ENCODE measurements around the gene PSMB10.
"Not testable (repeated sequence)": the region's sequence is repeated elsewhere in the genome, so short reads cannot be mapped to it uniquely, and the experiment has no call there.

PSMB10 gene

GRCh38 chr16:67972285-67972684 lies 35.6 kb upstream of the PSMB10 start:
- DNase-seq; H3K18ac ChIP-seq (ENCODE audit: low read depth in 1 of 2, low read length in 2 of 2); H3K4me1 ChIP-seq (ENCODE audit: control insufficient read depth, insufficient read depth, low read depth, low read length); H3K4me2 ChIP-seq (ENCODE audit: low read length, poor library complexity, severe bottlenecking); H3K27ac ChIP-seq (ENCODE audit: low read length, poor library complexity, severe bottlenecking); H3K79me1 ChIP-seq (replicated peaks; ENCODE audit: low read length, poor library complexity, severe bottlenecking); H4K91ac ChIP-seq (ENCODE audit: low read length); H3K23ac ChIP-seq (ENCODE audit: low read length in 2 of 2); H3K4me3 ChIP-seq (ENCODE audit: insufficient read depth in 1 of 2, low read depth in 1 of 2, low read length in 2 of 2); H3K14ac ChIP-seq (ENCODE audit: low read length in 2 of 2); H2AK5ac ChIP-seq (ENCODE audit: low read length, severe bottlenecking); H2BK5ac ChIP-seq (ENCODE audit: low read depth, low read length, poor library complexity, severe bottlenecking); H3K36me3 ChIP-seq (ENCODE audit: control insufficient read depth in 1 of 2, insufficient read depth in 2 of 2, low read depth in 1 of 2, low read length in 2 of 2); H2BK12ac ChIP-seq (ENCODE audit: low read length in 2 of 2); H2AFZ ChIP-seq (ENCODE audit: low read depth, low read length); H3K9me3 ChIP-seq (ENCODE audit: control insufficient read depth, low read length); H3K4ac ChIP-seq (ENCODE audit: low read depth in 1 of 2, low read length in 2 of 2); H3K9ac ChIP-seq (ENCODE audit: low read length); H2BK15ac ChIP-seq (ENCODE audit: low read depth, poor library complexity, severe bottlenecking); H4K8ac ChIP-seq (ENCODE audit: low read length); H2BK120ac ChIP-seq (ENCODE audit: low read depth, low read length): not testable (repeated sequence)
- H3K27me3 ChIP-seq (ENCODE audit: control insufficient read depth in 1 of 2, insufficient read depth in 1 of 2, low read length in 2 of 2), result peaks cover 17 to 21% of the 10 kb centered on the region in 2 experiments
- 98% methylated on average over 6 of the region's 7 CpGs for WGBS

- Histone ChIP-seq H3K4me3 (ENCODE audit: insufficient read depth in 1 of 2, low read depth in 1 of 2, low read length in 2 of 2) (no peak overlapping the region), H2BK15ac (ENCODE audit: low read depth, poor library complexity, severe bottlenecking) (no peak overlapping the region), H3K23ac (ENCODE audit: low read length in 2 of 2) (no peak overlapping the region), H3K79me1 (replicated peaks; ENCODE audit: low read length, poor library complexity, severe bottlenecking) (no peaks in the 10 kb centered on the region), H3K9me3 (ENCODE audit: control insufficient read depth, low read length) (no peaks in the 10 kb centered on the region), H2BK12ac (ENCODE audit: low read length in 2 of 2) (no peak overlapping the region), H3K9ac (ENCODE audit: low read length) (no peak overlapping the region), H3K36me3 (ENCODE audit: control insufficient read depth in 1 of 2, insufficient read depth in 2 of 2, low read depth in 1 of 2, low read length in 2 of 2) (peaks cover 0 to 4% of the 10 kb centered on the region in 2 experiments), H3K27ac (ENCODE audit: low read length, poor library complexity, severe bottlenecking) (no peak overlapping the region), H3K18ac (ENCODE audit: low read depth in 1 of 2, low read length in 2 of 2) (no peak overlapping the region), H3K27me3 (ENCODE audit: control insufficient read depth in 1 of 2, insufficient read depth in 1 of 2, low read length in 2 of 2) (peaks cover 6 to 9% of the 10 kb centered on the region in 2 experiments), H4K8ac (ENCODE audit: low read length) (no peak overlapping the region), H3K4me1 (ENCODE audit: control insufficient read depth, insufficient read depth, low read depth, low read length) (peaks cover 18% of the 10 kb centered on the region), H4K91ac (ENCODE audit: low read length) (no peak overlapping the region), H2AK5ac (ENCODE audit: low read length, severe bottlenecking) (no peak overlapping the region), H3K14ac (ENCODE audit: low read length in 2 of 2) (no peak overlapping the region), H2BK5ac (ENCODE audit: low read depth, low read length, poor library complexity, severe bottlenecking) (no peak overlapping the region), H2AFZ (ENCODE audit: low read depth, low read length) (no peak overlapping the region), H3K4me2 (ENCODE audit: low read length, poor library complexity, severe bottlenecking) (no peak overlapping the region), H2BK120ac (ENCODE audit: low read depth, low read length) (no peak overlapping the region), H3K4ac (ENCODE audit: low read depth in 1 of 2, low read length in 2 of 2) (no peak overlapping the region)
- no peak for DNase-seq
- 97% methylated on average over 7 of the region's 9 CpGs for WGBS
These were observed 34.5 kb upstream of the PSMB10 start for GRCh38 chr16:67971111-67971510.

- no peak overlapping the region for H3K23ac ChIP-seq (ENCODE audit: low read length in 2 of 2)
- H3K9me3 ChIP-seq (ENCODE audit: control insufficient read depth, low read length), result no peaks in the 10 kb centered on the region
- peak overlapping the region; percentile 84 for H4K91ac ChIP-seq (ENCODE audit: low read length)
- H3K79me1 ChIP-seq (replicated peaks; ENCODE audit: low read length, poor library complexity, severe bottlenecking), result peaks cover 4% of the 10 kb centered on the region
- H3K27me3 ChIP-seq (ENCODE audit: control insufficient read depth in 1 of 2, insufficient read depth in 1 of 2, low read length in 2 of 2), result no peaks in the 10 kb centered on the region
- peak overlapping the region; percentile 80 for H4K8ac ChIP-seq (ENCODE audit: low read length)
- peak overlapping the region; percentile 74 for H2BK120ac ChIP-seq (ENCODE audit: low read depth, low read length)
- H2BK15ac ChIP-seq (ENCODE audit: low read depth, poor library complexity, severe bottlenecking), result peak overlapping the region; percentile 39
- H3K4me1 ChIP-seq (ENCODE audit: control insufficient read depth, insufficient read depth, low read depth, low read length), result peaks cover 28% of the 10 kb centered on the region
- H2BK5ac ChIP-seq (ENCODE audit: low read depth, low read length, poor library complexity, severe bottlenecking), result no peak overlapping the region
- H2AK5ac ChIP-seq (ENCODE audit: low read length, severe bottlenecking), result no peak overlapping the region
- peak overlapping the region in 1 of 2 experiments; percentile 1 for H3K14ac ChIP-seq (ENCODE audit: low read length in 2 of 2)
- peak overlapping the region; percentile 31 to 70 for H3K18ac ChIP-seq (ENCODE audit: low read depth in 1 of 2, low read length in 2 of 2)
- peak overlapping the region; percentile 64 for H3K4me2 ChIP-seq (ENCODE audit: low read length, poor library complexity, severe bottlenecking)
- H3K27ac ChIP-seq (ENCODE audit: low read length, poor library complexity, severe bottlenecking), result no peak overlapping the region
- H3K9ac ChIP-seq (ENCODE audit: low read length), result peak overlapping the region; percentile 92
- peak overlapping the region in 1 of 2 experiments; percentile 34 for H2BK12ac ChIP-seq (ENCODE audit: low read length in 2 of 2)
- peak; percentile 61 for DNase-seq
- peak overlapping the region; percentile 85 to 90 for H3K4me3 ChIP-seq (ENCODE audit: insufficient read depth in 1 of 2, low read depth in 1 of 2, low read length in 2 of 2)
- peaks cover 9 to 13% of the 10 kb centered on the region in 2 experiments for H3K36me3 ChIP-seq (ENCODE audit: control insufficient read depth in 1 of 2, insufficient read depth in 2 of 2, low read depth in 1 of 2, low read length in 2 of 2)
- H3K4ac ChIP-seq (ENCODE audit: low read depth in 1 of 2, low read length in 2 of 2), result peak overlapping the region; percentile 19 to 64
- 37% methylated on average over 39 of the region's 40 CpGs for WGBS
- H2AFZ ChIP-seq (ENCODE audit: low read depth, low read length), result peak overlapping the region; percentile 36
These were observed 32.8 kb upstream of the PSMB10 start for GRCh38 chr16:67969254-67970039.

GRCh38 chr16:67968400-67969253 lies 32.0 kb upstream of the PSMB10 start, which contains the start of gene SLC12A4:
Gene SLC12A4, minus strand, starts transcription at chr16:67968637. Its CDS starts 84 bp downstream, at chr16:67968553.
- Histone ChIP-seq H2AK5ac (ENCODE audit: low read length, severe bottlenecking) (peak within 1 kb of the TSS; percentile 60), H3K27me3 (ENCODE audit: control insufficient read depth in 1 of 2, insufficient read depth in 1 of 2, low read length in 2 of 2) (no peaks in the 10 kb centered on the region), H3K36me3 (ENCODE audit: control insufficient read depth in 1 of 2, insufficient read depth in 2 of 2, low read depth in 1 of 2, low read length in 2 of 2) (peaks cover 12 to 22% of the 10 kb centered on the region in 2 experiments), H3K4ac (ENCODE audit: low read depth in 1 of 2, low read length in 2 of 2) (peak within 1 kb of the TSS; percentile 95 to 98), H3K4me1 (ENCODE audit: control insufficient read depth, insufficient read depth, low read depth, low read length) (peaks cover 33% of the 10 kb centered on the region), H2BK12ac (ENCODE audit: low read length in 2 of 2) (peak within 1 kb of the TSS; percentile 14 to 60), H2BK15ac (ENCODE audit: low read depth, poor library complexity, severe bottlenecking) (peak within 1 kb of the TSS; percentile 95), H3K4me3 (ENCODE audit: insufficient read depth in 1 of 2, low read depth in 1 of 2, low read length in 2 of 2) (peak within 1 kb of the TSS; percentile 85 to 90), H2BK5ac (ENCODE audit: low read depth, low read length, poor library complexity, severe bottlenecking) (peak within 1 kb of the TSS; percentile 96), H3K14ac (ENCODE audit: low read length in 2 of 2) (peak within 1 kb of the TSS in 1 of 2 experiments; percentile 99), H3K27ac (ENCODE audit: low read length, poor library complexity, severe bottlenecking) (peak within 1 kb of the TSS; percentile 79), H3K9ac (ENCODE audit: low read length) (peak within 1 kb of the TSS; percentile 92), H4K91ac (ENCODE audit: low read length) (peak within 1 kb of the TSS; percentile 98), H4K8ac (ENCODE audit: low read length) (peak within 1 kb of the TSS; percentile 96), H3K23ac (ENCODE audit: low read length in 2 of 2) (peak within 1 kb of the TSS; percentile 72 to 94), H3K18ac (ENCODE audit: low read depth in 1 of 2, low read length in 2 of 2) (peak within 1 kb of the TSS; percentile 97 to 98), H2AFZ (ENCODE audit: low read depth, low read length) (peak within 1 kb of the TSS; percentile 75), H2BK120ac (ENCODE audit: low read depth, low read length) (peak within 1 kb of the TSS; percentile 87), H3K4me2 (ENCODE audit: low read length, poor library complexity, severe bottlenecking) (peak within 1 kb of the TSS; percentile 64), H3K9me3 (ENCODE audit: control insufficient read depth, low read length) (no peaks in the 10 kb centered on the region), H3K79me1 (replicated peaks; ENCODE audit: low read length, poor library complexity, severe bottlenecking) (peaks cover 9% of the 10 kb centered on the region)
- 3% methylated on average over 74 of the region's 78 CpGs for WGBS
- DNase-seq, result peak; percentile 85

All from mesenchymal stem cell (in vitro differentiated cells and primary cell).